Mesodermal cell (in vitro differentiated cells): ENCODE results near the gene GRIPAP1.
A peak's percentile ranks its signal among the peaks of the same experiment; 100 is the strongest.

Experiments
- H3K27ac ChIP-seq: 2 replicates; pipeline ENCODE4 v1.7.0; 2013; ENCODE audit warnings: mild to moderate bottlenecking, low read depth, low read length, moderate library complexity; ENCODE audit not compliant: severe bottlenecking
- H3K36me3 ChIP-seq: 2 replicates; pipeline ENCODE4 v1.7.1; 2013; ENCODE audit warnings: mild to moderate bottlenecking, low read length, moderate library complexity; ENCODE audit not compliant: control insufficient read depth, insufficient read depth
- H3K4me1 ChIP-seq: one replicate; pipeline ENCODE4 v1.7.1; 2013; ENCODE audit warnings: mild to moderate bottlenecking, low read length; ENCODE audit not compliant: insufficient read depth, control insufficient read depth, poor library complexity, severe bottlenecking
- H3K4me3 ChIP-seq: 2 replicates; pipeline ENCODE4 v1.7.0; 2013; ENCODE audit warnings: low read length, control low read depth, mild to moderate bottlenecking; ENCODE audit not compliant: insufficient read depth, poor library complexity, severe bottlenecking; ENCODE audit errors: extremely low read depth
- H3K9me3 ChIP-seq: 2 replicates; pipeline ENCODE4 v1.7.1; 2013; ENCODE audit warnings: mild to moderate bottlenecking, low read length, moderate library complexity; ENCODE audit not compliant: control insufficient read depth
- WGBS, 2 experiments: methylation state at CpG; one replicate each; pipeline ENCODE4 v1.1.5; 2013; ENCODE audit warnings: missing lambda C conversion rate in 2 of 2; ENCODE audit not compliant: insufficient coverage in 2 of 2; 5-methylcytosine and 5-hydroxymethylcytosine counted together

GRIPAP1 gene

GRCh38 chrX:49029876-49030275 lies 27.8 kb upstream of the GRIPAP1 start:
- Histone ChIP-seq H3K4me1 (no peaks in the 10 kb centered on the region), H3K9me3 (no peaks in the 10 kb centered on the region), H3K4me3 (no peak overlapping the region), H3K36me3 (peaks cover 42% of the 10 kb centered on the region), H3K27ac (no peak overlapping the region)
- WGBS, 2 experiments = no CpG with 5 or more reads among the region's 6 CpGs

- Histone ChIP-seq H3K9me3 (no peaks in the 10 kb centered on the region), H3K4me1 (no peaks in the 10 kb centered on the region), H3K4me3 (no peak overlapping the region), H3K36me3 (no peaks in the 10 kb centered on the region), H3K27ac (no peak overlapping the region)
- 88 to 93% methylated on average over 2 to 4 of the region's 7 CpGs for WGBS, 2 experiments
Measured at GRCh38 chrX:49019599-49020249, 17.7 kb upstream of the GRIPAP1 start.

- 90% methylated on average over 1 of the region's 2 CpGs; no CpG with 5 or more reads in 1 of the 2 experiments for WGBS, 2 experiments
- no peaks in the 10 kb centered on the region for H3K4me1 ChIP-seq
- no peaks in the 10 kb centered on the region for H3K36me3 ChIP-seq
- H3K4me3 ChIP-seq = no peak overlapping the region
- no peak overlapping the region for H3K27ac ChIP-seq
- no peaks in the 10 kb centered on the region for H3K9me3 ChIP-seq
Measured at GRCh38 chrX:49019050-49019449, 17.0 kb upstream of the GRIPAP1 start.

GRCh38 chrX:49003696-49004095 lies 1.6 kb upstream of the GRIPAP1 start:
- H3K4me3 ChIP-seq = no peak overlapping the region
- H3K9me3 ChIP-seq = no peaks in the 10 kb centered on the region
- no peak overlapping the region for H3K27ac ChIP-seq
- WGBS, 2 experiments = no CpG with 5 or more reads among the region's 5 CpGs
- H3K4me1 ChIP-seq = no peaks in the 10 kb centered on the region
- peaks cover 4% of the 10 kb centered on the region for H3K36me3 ChIP-seq

GRCh38 chrX:49001521-49002090 lies 458 bp downstream of the GRIPAP1 start:
- H3K4me1 ChIP-seq = peaks cover 3% of the 10 kb centered on the region
- 0 to 1% methylated on average over 8 to 15 of the region's 17 CpGs for WGBS, 2 experiments
- peak overlapping the region; percentile 60 for H3K4me3 ChIP-seq
- peaks cover 19% of the 10 kb centered on the region for H3K36me3 ChIP-seq
- peak overlapping the region; percentile 99 for H3K27ac ChIP-seq
- no peaks in the 10 kb centered on the region for H3K9me3 ChIP-seq

GRCh38 chrX:49000636-49001035 lies 1.4 kb downstream of the GRIPAP1 start:
- Histone ChIP-seq H3K27ac (no peak overlapping the region), H3K9me3 (no peaks in the 10 kb centered on the region), H3K4me1 (peaks cover 3% of the 10 kb centered on the region), H3K36me3 (peaks cover 29% of the 10 kb centered on the region), H3K4me3 (peak overlapping the region; percentile 60)
- 83% methylated on average over 1 of the region's 4 CpGs; no CpG with 5 or more reads in 1 of the 2 experiments for WGBS, 2 experiments

GRCh38 chrX:48999030-48999429 lies 3.0 kb downstream of the GRIPAP1 start:
- Histone ChIP-seq H3K36me3 (peaks cover 32% of the 10 kb centered on the region), H3K9me3 (no peaks in the 10 kb centered on the region), H3K27ac (no peak overlapping the region), H3K4me1 (peaks cover 3% of the 10 kb centered on the region), H3K4me3 (no peak overlapping the region)
- 100% methylated on average over 1 of the region's 5 CpGs; no CpG with 5 or more reads in 1 of the 2 experiments for WGBS, 2 experiments

GRCh38 chrX:48998391-48998790 lies 3.7 kb downstream of the GRIPAP1 start:
- Histone ChIP-seq H3K36me3 (peaks cover 37% of the 10 kb centered on the region), H3K4me3 (no peak overlapping the region), H3K27ac (no peak overlapping the region), H3K4me1 (peaks cover 3% of the 10 kb centered on the region), H3K9me3 (no peaks in the 10 kb centered on the region)
- WGBS, 2 experiments = 100% methylated on average over 1 to 2 of the region's 4 CpGs

GRCh38 chrX:48997865-48998264 lies 4.2 kb downstream of the GRIPAP1 start:
- H3K36me3 ChIP-seq = peaks cover 42% of the 10 kb centered on the region
- 89 to 100% methylated on average over 1 of the region's 1 CpG for WGBS, 2 experiments
- no peak overlapping the region for H3K27ac ChIP-seq
- no peaks in the 10 kb centered on the region for H3K9me3 ChIP-seq
- H3K4me3 ChIP-seq = no peak overlapping the region
- peaks cover 3% of the 10 kb centered on the region for H3K4me1 ChIP-seq

- no peak overlapping the region for H3K4me3 ChIP-seq
- 98 to 100% methylated on average over 3 of the region's 3 CpGs for WGBS, 2 experiments
- H3K4me1 ChIP-seq = peaks cover 3% of the 10 kb centered on the region
- peaks cover 42% of the 10 kb centered on the region for H3K36me3 ChIP-seq
- H3K27ac ChIP-seq = no peak overlapping the region
- no peaks in the 10 kb centered on the region for H3K9me3 ChIP-seq
Measured at GRCh38 chrX:48997455-48997854, 4.6 kb downstream of the GRIPAP1 start.

GRCh38 chrX:48996969-48997368 lies 5.1 kb downstream of the GRIPAP1 start:
- WGBS, 2 experiments = 71 to 87% methylated on average over 1 to 3 of the region's 6 CpGs
- no peak overlapping the region for H3K4me3 ChIP-seq
- peaks cover 3% of the 10 kb centered on the region for H3K4me1 ChIP-seq
- no peaks in the 10 kb centered on the region for H3K9me3 ChIP-seq
- H3K36me3 ChIP-seq = peaks cover 42% of the 10 kb centered on the region
- H3K27ac ChIP-seq = no peak overlapping the region
